Mesenchymal stem cell (in vitro differentiated cells and primary cell): ENCODE data around the gene RAB6B.

Experiments
- DNase-seq: peaks from one replicate; pipeline ENCODE4 v3.0.0-alpha.2; 2013
- H2AFZ ChIP-seq: one replicate; pipeline ENCODE4 v1.6.1; 2013; ENCODE audit warnings: low read depth, mild to moderate bottlenecking, control low read depth, inconsistent platforms, low read length, moderate library complexity
- H2AK5ac ChIP-seq: 2 replicates; pipeline ENCODE4 v1.6.1; 2013; ENCODE audit warnings: low read length, moderate library complexity, mild to moderate bottlenecking, inconsistent platforms; ENCODE audit not compliant: severe bottlenecking
- H2BK120ac ChIP-seq: one replicate; pipeline ENCODE4 v1.6.1; 2013; ENCODE audit warnings: low read depth, mild to moderate bottlenecking, inconsistent platforms, low read length, moderate library complexity
- H2BK12ac ChIP-seq, 2 experiments: one replicate each; pipeline ENCODE4 v1.6.1; 2013; ENCODE audit warnings: inconsistent platforms in 2 of 2, low read length in 2 of 2, mild to moderate bottlenecking in 2 of 2, moderate library complexity in 2 of 2, control low read depth in 1 of 2
- H2BK15ac ChIP-seq: one replicate; pipeline ENCODE4 v1.6.1; 2013; ENCODE audit warnings: mild to moderate bottlenecking, low read depth, inconsistent platforms; ENCODE audit not compliant: poor library complexity, severe bottlenecking
- H2BK5ac ChIP-seq: 2 replicates; pipeline ENCODE4 v1.6.1; 2013; ENCODE audit warnings: low read depth, mild to moderate bottlenecking, low read length, control low read depth, inconsistent platforms; ENCODE audit not compliant: poor library complexity, severe bottlenecking
- H3K14ac ChIP-seq, 2 experiments: one replicate each; pipeline ENCODE4 v1.6.1; 2013; ENCODE audit warnings: inconsistent platforms in 2 of 2, low read length in 2 of 2, control low read depth in 1 of 2, mild to moderate bottlenecking in 1 of 2, moderate library complexity in 1 of 2
- H3K18ac ChIP-seq, 2 experiments: one replicate each; pipeline ENCODE4 v1.6.1; 2013; ENCODE audit warnings: inconsistent platforms in 2 of 2, low read length in 2 of 2, control low read depth in 1 of 2, low read depth in 1 of 2, mild to moderate bottlenecking in 1 of 2
- H3K23ac ChIP-seq, 2 experiments: one replicate each; pipeline ENCODE4 v1.6.1; 2013; ENCODE audit warnings: inconsistent platforms in 2 of 2, low read length in 2 of 2, mild to moderate bottlenecking in 2 of 2, moderate library complexity in 2 of 2, control low read depth in 1 of 2
- H3K27ac ChIP-seq: 2 replicates; pipeline ENCODE4 v1.5.1; 2013; ENCODE audit warnings: mild to moderate bottlenecking, moderate library complexity, low read length, control low read depth, inconsistent platforms; ENCODE audit not compliant: poor library complexity, severe bottlenecking
- H3K27me3 ChIP-seq, 2 experiments: 2 replicates each; pipeline versions ENCODE4 v1.6.1 to v1.7.0; 2013; ENCODE audit warnings: low read length in 2 of 2, mild to moderate bottlenecking in 2 of 2, moderate library complexity in 2 of 2, control low read depth in 1 of 2, inconsistent platforms in 1 of 2; ENCODE audit not compliant: control insufficient read depth in 1 of 2, insufficient read depth in 1 of 2
- H3K36me3 ChIP-seq, 2 experiments: 2 replicates each; pipeline versions ENCODE4 v1.6.1 to v1.7.0; 2013; ENCODE audit warnings: low read length in 2 of 2, control low read depth in 1 of 2, inconsistent platforms in 1 of 2, low read depth in 1 of 2, mild to moderate bottlenecking in 1 of 2; ENCODE audit not compliant: insufficient read depth in 2 of 2, control insufficient read depth in 1 of 2
- H3K4ac ChIP-seq, 2 experiments: one replicate each; pipeline ENCODE4 v1.6.1; 2013; ENCODE audit warnings: inconsistent platforms in 2 of 2, low read length in 2 of 2, mild to moderate bottlenecking in 2 of 2, moderate library complexity in 2 of 2, control low read depth in 1 of 2, low read depth in 1 of 2
- H3K4me1 ChIP-seq: 2 replicates; pipeline ENCODE4 v1.6.1; 2013; ENCODE audit warnings: low read depth, low read length, control low read depth; ENCODE audit not compliant: control insufficient read depth, insufficient read depth
- H3K4me2 ChIP-seq: 2 replicates; pipeline ENCODE4 v1.6.1; 2013; ENCODE audit warnings: low read length, mild to moderate bottlenecking, inconsistent platforms; ENCODE audit not compliant: poor library complexity, severe bottlenecking
- H3K4me3 ChIP-seq, 2 experiments: 2 replicates each; pipeline versions ENCODE4 v1.5.1 to v1.7.0; 2013; ENCODE audit warnings: low read length in 2 of 2, mild to moderate bottlenecking in 2 of 2, control low read depth in 1 of 2, low read depth in 1 of 2; ENCODE audit not compliant: insufficient read depth in 1 of 2
- H3K79me1 ChIP-seq: replicated peaks from 2 replicates; pipeline ENCODE4 v1.6.1; 2013; ENCODE audit warnings: mild to moderate bottlenecking, control low read depth, low read length, inconsistent platforms; ENCODE audit not compliant: poor library complexity, severe bottlenecking
- H3K9ac ChIP-seq: 2 replicates; pipeline ENCODE4 v1.7.0; 2013; ENCODE audit warnings: mild to moderate bottlenecking, low read length, moderate library complexity
- H3K9me3 ChIP-seq: 2 replicates; pipeline ENCODE4 v1.7.0; 2013; ENCODE audit warnings: mild to moderate bottlenecking, low read length; ENCODE audit not compliant: control insufficient read depth
- H4K8ac ChIP-seq: one replicate; pipeline ENCODE4 v1.6.1; 2013; ENCODE audit warnings: inconsistent platforms, mild to moderate bottlenecking, low read length, moderate library complexity
- H4K91ac ChIP-seq: one replicate; pipeline ENCODE4 v1.6.1; 2013; ENCODE audit warnings: mild to moderate bottlenecking, low read length, inconsistent platforms
- WGBS: methylation state at CpG from one replicate; pipeline ENCODE4 v1.1.7; 2013; ENCODE audit warnings: mixed read lengths; 5-methylcytosine and 5-hydroxymethylcytosine counted together

RAB6B gene

GRCh38 chr3:133827136-133827535, 68.5 kb downstream of the RAB6B start:
- no peak overlapping the region for H3K4ac ChIP-seq
- no peak overlapping the region for H2BK120ac ChIP-seq
- no peak overlapping the region for H3K18ac ChIP-seq
- H3K4me2 ChIP-seq, result no peak overlapping the region
- H4K91ac ChIP-seq, result no peak overlapping the region
- H2AFZ ChIP-seq, result no peak overlapping the region
- no peaks in the 10 kb centered on the region for H3K9me3 ChIP-seq
- H2AK5ac ChIP-seq, result no peak overlapping the region
- no peak for DNase-seq
- H3K14ac ChIP-seq, result no peak overlapping the region
- H3K27ac ChIP-seq, result no peak overlapping the region
- H3K4me3 ChIP-seq, result no peak overlapping the region
- H2BK12ac ChIP-seq, result no peak overlapping the region
- H3K36me3 ChIP-seq, result peaks cover 24 to 45% of the 10 kb centered on the region in 2 experiments
- H3K79me1 ChIP-seq, result peaks cover 5% of the 10 kb centered on the region
- no peak overlapping the region for H2BK15ac ChIP-seq
- no peak overlapping the region for H3K9ac ChIP-seq
- H3K23ac ChIP-seq, result no peak overlapping the region
- H4K8ac ChIP-seq, result no peak overlapping the region
- peaks cover 3% of the 10 kb centered on the region for H3K4me1 ChIP-seq
- 100% methylated on average over 1 of the region's 1 CpG for WGBS
- H3K27me3 ChIP-seq, result peaks cover 0 to 8% of the 10 kb centered on the region in 2 experiments
- no peak overlapping the region for H2BK5ac ChIP-seq

GRCh38 chr3:133825969-133826727, 69.5 kb downstream of the RAB6B start:
- H3K79me1 ChIP-seq, result peaks cover 5% of the 10 kb centered on the region
- no peak for DNase-seq
- H3K4me3 ChIP-seq, result no peak overlapping the region
- H3K27me3 ChIP-seq, result peaks cover 0 to 8% of the 10 kb centered on the region in 2 experiments
- H2BK15ac ChIP-seq, result no peak overlapping the region
- no peak overlapping the region for H2BK12ac ChIP-seq
- H3K18ac ChIP-seq, result no peak overlapping the region
- no peak overlapping the region for H3K14ac ChIP-seq
- no peaks in the 10 kb centered on the region for H3K9me3 ChIP-seq
- no peak overlapping the region for H3K23ac ChIP-seq
- peaks cover 7% of the 10 kb centered on the region for H3K4me1 ChIP-seq
- no peak overlapping the region for H4K8ac ChIP-seq
- no peak overlapping the region for H2AFZ ChIP-seq
- H3K9ac ChIP-seq, result no peak overlapping the region
- no peak overlapping the region for H2AK5ac ChIP-seq
- 93% methylated on average over 10 of the region's 12 CpGs for WGBS
- H4K91ac ChIP-seq, result no peak overlapping the region
- no peak overlapping the region for H3K27ac ChIP-seq
- peaks cover 28 to 53% of the 10 kb centered on the region in 2 experiments for H3K36me3 ChIP-seq
- no peak overlapping the region for H3K4me2 ChIP-seq
- no peak overlapping the region for H3K4ac ChIP-seq
- H2BK5ac ChIP-seq, result no peak overlapping the region
- no peak overlapping the region for H2BK120ac ChIP-seq

- Histone ChIP-seq H2BK15ac (no peak overlapping the region), H3K4me1 (peaks cover 11% of the 10 kb centered on the region), H3K27me3 (peaks cover 0 to 2% of the 10 kb centered on the region in 2 experiments), H3K9ac (no peak overlapping the region), H3K4me2 (no peak overlapping the region), H3K23ac (no peak overlapping the region), H4K8ac (no peak overlapping the region), H3K79me1 (peaks cover 5% of the 10 kb centered on the region), H2AK5ac (no peak overlapping the region), H3K27ac (no peak overlapping the region), H3K4ac (no peak overlapping the region), H2BK120ac (no peak overlapping the region), H3K9me3 (no peaks in the 10 kb centered on the region), H2AFZ (no peak overlapping the region), H3K36me3 (peaks cover 33 to 64% of the 10 kb centered on the region in 2 experiments), H3K14ac (no peak overlapping the region), H4K91ac (no peak overlapping the region), H2BK12ac (no peak overlapping the region), H2BK5ac (no peak overlapping the region), H3K4me3 (no peak overlapping the region), H3K18ac (no peak overlapping the region)
- DNase-seq, result no peak
- WGBS, result 92% methylated on average over 8 of the region's 8 CpGs
Measured at GRCh38 chr3:133824961-133825485, 70.7 kb downstream of the RAB6B start.

- H2AFZ ChIP-seq, result no peak overlapping the region
- DNase-seq, result peak; percentile 60
- H3K9me3 ChIP-seq, result no peaks in the 10 kb centered on the region
- H3K14ac ChIP-seq, result no peak overlapping the region
- H3K27ac ChIP-seq, result no peak overlapping the region
- no peak overlapping the region for H3K4me2 ChIP-seq
- no peak overlapping the region for H2BK120ac ChIP-seq
- H3K23ac ChIP-seq, result no peak overlapping the region
- H4K8ac ChIP-seq, result no peak overlapping the region
- no peak overlapping the region for H3K18ac ChIP-seq
- H3K4me3 ChIP-seq, result no peak overlapping the region
- no peak overlapping the region for H3K4ac ChIP-seq
- H3K36me3 ChIP-seq, result peaks cover 42 to 88% of the 10 kb centered on the region in 2 experiments
- H4K91ac ChIP-seq, result no peak overlapping the region
- WGBS, result 86% methylated on average over 8 of the region's 8 CpGs
- H3K27me3 ChIP-seq, result no peaks in the 10 kb centered on the region
- peaks cover 7% of the 10 kb centered on the region for H3K79me1 ChIP-seq
- peaks cover 11% of the 10 kb centered on the region for H3K4me1 ChIP-seq
- H3K9ac ChIP-seq, result no peak overlapping the region
- H2BK12ac ChIP-seq, result no peak overlapping the region
- H2BK15ac ChIP-seq, result no peak overlapping the region
- no peak overlapping the region for H2BK5ac ChIP-seq
- H2AK5ac ChIP-seq, result no peak overlapping the region
Measured at GRCh38 chr3:133821767-133822638, 73.7 kb downstream of the RAB6B start.
